NCI-H526 treated with DMSO at 0.1 percent for 48 hours (cell line): ENCODE results near the gene WBP1.
A peak's percentile ranks its signal among the peaks of the same experiment; 100 is the strongest.

Source experiments
- DNase-seq: peaks from one replicate; lab custom pipeline; 2025; lab: John Stamatoyannopoulos, UW

WBP1 gene

DNA sequence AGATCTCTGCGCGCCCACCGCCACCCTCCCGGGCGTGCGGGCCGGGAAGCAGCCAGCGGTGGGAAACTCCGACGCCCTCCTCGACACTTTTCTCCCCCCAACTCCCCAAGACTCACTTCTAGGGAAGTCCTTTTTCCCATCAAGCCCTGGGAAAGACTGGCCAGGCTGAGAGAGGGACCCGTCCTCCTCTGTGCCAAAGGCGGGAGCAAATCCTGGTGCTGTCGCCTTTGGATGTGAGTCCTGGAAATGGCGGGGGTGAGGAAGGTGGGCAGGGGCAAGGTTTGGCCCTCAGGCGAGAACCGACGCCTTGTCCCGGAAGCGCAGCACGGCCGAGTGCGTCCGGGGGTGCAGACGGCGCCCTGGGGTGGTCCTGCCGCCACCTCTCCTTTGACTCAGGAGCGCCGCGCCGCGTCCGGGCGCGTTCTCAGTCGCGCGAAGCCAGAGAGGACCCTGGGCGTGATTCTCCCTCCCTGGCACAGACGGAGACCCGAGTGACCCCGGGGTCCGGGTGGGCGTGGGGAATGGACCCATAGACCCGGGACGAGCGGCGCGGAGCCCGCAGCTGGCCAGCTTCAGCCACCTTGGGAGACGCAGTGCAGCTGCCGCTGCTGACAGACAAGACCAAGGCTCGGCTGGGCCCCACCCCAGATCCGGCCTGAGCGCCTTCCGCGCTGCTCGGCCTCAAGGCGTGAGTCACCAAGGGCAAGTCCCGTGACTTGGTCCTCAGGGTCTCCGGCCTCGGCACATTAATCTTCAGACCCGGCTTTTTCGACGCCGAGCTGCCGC, 44.7 kb downstream of the WBP1 start:
- no peak for DNase-seq

DNA sequence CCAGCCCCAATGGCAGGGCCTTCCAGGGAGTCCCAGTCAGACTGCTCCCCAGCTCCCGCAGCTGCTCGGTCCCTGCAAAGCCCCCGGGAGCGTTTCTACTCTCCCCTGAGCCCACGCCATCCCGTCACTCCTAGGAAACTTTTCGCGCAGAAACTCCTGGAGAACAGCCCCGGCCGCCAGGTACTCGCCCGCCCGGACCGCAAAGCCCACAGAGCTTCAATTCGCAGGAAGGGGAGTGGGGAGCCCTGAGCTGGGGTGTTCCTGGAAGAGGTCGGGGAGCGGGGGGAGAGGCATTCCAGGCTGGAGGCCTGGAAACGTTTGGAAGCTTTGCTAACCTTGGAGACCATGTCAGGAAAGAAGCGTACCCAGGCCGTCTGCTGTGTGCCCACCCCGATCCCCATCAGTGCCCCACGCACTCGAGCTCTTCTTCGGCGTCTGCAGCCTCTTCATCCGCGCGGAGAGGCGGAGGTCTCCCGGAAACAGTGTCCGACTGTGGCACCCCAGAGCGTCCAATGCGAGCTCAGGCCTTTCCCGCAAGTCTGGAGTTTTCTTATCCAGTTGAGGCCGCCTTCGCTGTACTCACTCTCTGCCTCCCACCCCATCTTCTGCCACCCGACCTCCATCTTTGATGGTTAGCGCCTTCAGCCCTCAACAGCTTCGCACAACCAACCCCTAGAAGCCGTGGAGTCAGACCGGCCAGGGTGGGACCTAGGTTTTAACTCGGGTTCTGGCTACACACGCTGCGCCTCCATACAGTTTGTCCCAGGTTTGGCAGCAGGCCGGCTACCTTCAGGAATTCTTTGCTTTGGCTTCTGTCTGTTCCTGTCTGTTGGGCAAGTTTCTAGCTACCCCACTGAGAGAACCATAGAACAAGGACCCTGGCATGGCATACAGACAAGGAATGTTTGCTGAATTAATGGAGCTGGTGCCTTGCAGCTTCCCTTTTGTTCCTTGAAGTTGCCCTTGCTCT, 45.6 kb downstream of the WBP1 start:
- DNase-seq, result no peak

DNA sequence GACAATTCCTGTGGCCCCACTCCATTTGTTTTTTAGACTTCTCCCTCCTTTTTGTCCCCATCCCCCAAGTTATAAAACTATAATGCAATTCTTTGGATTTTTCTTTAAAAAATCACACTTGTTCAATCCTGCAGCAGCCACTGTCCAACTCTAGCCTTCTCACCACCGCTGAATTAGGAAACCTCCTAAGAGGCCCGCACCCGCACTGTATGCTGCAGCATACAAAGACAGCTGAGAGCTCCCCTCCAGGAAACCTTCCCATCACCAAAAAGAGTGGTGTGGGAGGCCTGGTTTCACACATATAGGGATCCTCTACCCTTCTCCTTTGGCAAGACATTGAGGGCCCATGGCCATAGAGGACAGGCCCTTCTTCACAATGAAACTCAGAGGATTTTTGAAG, 46.4 kb downstream of the WBP1 start:
- no peak for DNase-seq

DNA sequence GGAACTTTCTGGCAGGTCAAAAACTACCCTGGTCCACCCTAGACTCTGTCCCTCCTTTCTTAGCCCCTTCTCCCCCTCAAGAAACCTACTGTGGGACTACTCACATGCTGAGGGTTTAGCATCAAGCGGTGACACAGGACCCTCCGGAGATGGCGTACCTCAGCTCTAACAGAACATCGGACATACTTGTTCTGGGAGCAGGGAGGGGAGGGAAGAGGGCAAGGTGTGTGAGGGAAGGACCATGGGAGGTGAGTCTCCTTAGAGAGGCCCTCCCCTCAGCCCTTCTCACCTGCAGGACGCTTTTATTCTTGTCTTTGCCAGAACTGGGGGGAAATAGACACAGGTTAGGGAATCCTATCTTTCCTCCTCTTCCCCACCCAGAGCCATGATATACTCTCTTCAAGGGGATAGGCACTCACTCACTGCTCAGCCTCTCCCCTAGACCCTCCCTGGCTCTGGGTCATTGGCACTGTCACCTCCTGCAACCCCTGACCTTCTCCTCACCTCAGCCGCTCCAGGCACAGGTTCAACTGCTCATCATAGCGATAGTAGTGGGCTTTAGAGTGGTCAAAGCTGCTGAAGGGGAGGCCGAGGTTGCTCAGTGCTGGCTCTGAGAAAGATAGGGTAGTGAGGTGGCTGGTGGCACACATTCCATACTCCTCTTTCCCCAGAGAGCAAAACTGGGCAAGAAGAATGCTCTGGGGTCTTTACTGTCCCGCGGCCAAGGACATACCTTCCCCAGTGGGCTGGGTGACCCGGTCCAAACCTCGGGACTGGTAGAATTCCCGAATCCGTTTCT, 47.4 kb downstream of the WBP1 start:
- DNase-seq, result no peak

DNA sequence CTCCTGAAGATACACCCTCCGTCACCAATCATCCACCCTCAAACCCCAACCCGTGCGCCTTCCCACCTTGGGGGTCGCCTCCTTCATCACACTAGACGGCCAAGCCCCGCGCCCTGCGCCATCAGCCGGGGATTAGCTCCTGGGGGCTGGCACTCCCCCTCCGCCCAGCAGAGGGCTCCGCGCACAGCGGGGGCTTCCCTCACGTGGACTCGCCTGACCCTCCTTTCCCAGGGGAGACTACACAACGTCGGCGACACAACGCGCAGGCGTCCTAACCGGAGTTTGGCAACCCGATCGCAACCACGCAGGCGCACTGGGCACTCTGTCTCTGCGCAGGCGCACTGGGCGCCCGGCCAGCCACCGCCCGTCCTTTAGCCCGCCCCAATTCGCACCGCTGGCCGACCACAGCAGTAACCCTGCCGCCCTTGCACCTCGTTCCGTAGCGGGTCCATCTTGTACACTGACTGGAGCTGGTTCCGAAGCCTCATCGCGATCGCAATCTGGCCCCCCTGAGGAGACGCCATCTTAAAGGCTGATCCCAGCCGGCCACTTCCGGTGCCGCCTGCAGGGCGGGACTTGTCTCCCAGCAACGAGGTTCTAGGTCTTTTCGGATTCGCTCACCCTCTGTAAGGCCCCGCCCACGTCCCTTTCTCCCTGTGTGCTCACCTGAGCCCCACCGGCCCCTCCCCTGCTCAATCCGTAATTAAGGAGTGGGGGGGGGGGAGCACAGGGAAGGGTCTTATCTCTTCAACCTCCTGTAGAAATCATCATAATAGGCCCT, 49.1 kb downstream of the WBP1 start, which contains the start of gene PCGF1:
TSS of gene PCGF1 (minus strand) at position 551 of the 781 bp plus-strand sequence. CDS start at position 524, 27 bp downstream.
- peak; percentile 94 for DNase-seq

DNA sequence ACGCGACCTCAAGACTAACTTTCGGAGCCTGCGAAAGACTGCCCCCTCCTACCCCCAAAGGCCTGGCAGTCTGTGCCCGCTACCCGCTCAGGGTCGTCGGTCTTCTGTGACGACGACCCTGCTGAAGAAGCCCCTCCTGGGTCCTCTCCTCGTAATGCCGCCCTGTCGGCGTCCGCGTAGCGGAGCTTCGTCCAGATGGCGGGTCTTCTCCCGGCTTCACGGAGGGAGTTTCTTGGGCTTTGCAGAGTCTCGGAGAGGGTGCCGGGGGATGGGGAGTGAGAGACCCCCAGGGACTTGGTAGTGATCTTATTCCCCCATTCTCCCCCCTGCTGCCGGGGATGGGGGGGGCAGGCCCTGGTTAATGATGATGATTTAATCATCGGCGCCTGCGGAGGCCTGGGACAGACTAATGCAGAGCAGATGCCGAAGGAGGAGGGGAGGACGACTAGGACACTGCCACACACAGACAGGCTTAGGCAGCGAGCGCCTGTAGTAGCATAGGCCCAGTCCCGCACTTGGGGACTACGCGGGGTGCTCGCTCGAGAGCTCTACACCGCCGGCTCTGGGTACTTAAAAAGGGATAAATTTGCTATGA, 49.8 kb downstream of the WBP1 start:
- no peak for DNase-seq

DNA sequence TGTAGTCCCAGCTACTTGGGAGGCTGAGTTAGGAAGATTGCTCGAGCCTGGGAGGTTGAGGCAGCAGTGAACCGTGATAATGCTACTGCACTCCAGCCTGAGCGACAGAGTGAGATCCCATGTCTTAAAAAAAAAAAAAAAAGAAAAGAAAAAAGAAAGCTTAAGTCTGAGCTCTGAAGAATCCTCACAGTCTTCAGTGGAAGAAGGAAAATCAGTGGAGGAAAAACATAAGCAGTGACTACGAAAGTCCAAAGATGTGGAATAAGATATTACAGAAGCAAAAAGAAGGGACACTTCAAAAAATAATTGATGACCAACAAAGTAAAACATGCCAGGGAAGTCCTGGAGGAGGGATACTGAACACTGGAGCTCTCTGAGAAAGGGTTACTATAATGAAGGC, 52.0 kb downstream of the WBP1 start:
- DNase-seq, result no peak
